Type B pancreatic cell (in vitro differentiated cells): ENCODE results near the gene RASL10B. TPM values are rescaled to one million over a fixed set of nuclear protein-coding genes. Genes with fewer than 3 reads are reported as not detected.

Source experiments
- DNase-seq: peaks from one replicate; pipeline ENCODE4 v3.0.0; 2021; ENCODE audit warnings: mixed read lengths; ENCODE audit not compliant: unreplicated experiment; ENCODE audit errors: extremely low spot score
- H3K27ac Mint-ChIP-seq: 2 replicates; pipeline ENCODE4 v1.8.0; 2021; ENCODE audit warnings: mild to moderate bottlenecking, mixed read lengths
- H3K27me3 Mint-ChIP-seq: 2 replicates; pipeline ENCODE4 v1.8.0; 2021; ENCODE audit warnings: mixed read lengths
- H3K36me3 Mint-ChIP-seq: 2 replicates; pipeline ENCODE4 v1.8.0; 2021; ENCODE audit warnings: mixed read lengths
- H3K4me1 Mint-ChIP-seq: one replicate; pipeline ENCODE4 v1.8.0; 2021; ENCODE audit warnings: mixed read lengths; ENCODE audit not compliant: unreplicated experiment
- H3K4me3 Mint-ChIP-seq: 2 replicates; pipeline ENCODE4 v1.8.0; 2021; ENCODE audit warnings: mild to moderate bottlenecking, mixed read lengths
- H3K9me3 Mint-ChIP-seq: 2 replicates; pipeline ENCODE4 v1.8.0; 2021; ENCODE audit warnings: mixed read lengths
- total RNA-seq: library from RNA; stranded (reverse); gene quantifications from 2 replicates; pipeline ENCODE4 v1.2.1, GENCODE V29; 2021; ENCODE audit warnings: low replicate concordance
- TF ChIP-seq, protein P1 (sequence below): fragments of 200-600 bp; sonication (generic); conservative IDR thresholded peaks from 2 replicates; pipeline ENCODE4 v1.5.0; 2021; ENCODE audit warnings: antibody characterized with exemption, mild to moderate bottlenecking

The RASL10B gene
- total RNA-seq, 1 donor from 2014 or later = 29.4 TPM

DNA sequence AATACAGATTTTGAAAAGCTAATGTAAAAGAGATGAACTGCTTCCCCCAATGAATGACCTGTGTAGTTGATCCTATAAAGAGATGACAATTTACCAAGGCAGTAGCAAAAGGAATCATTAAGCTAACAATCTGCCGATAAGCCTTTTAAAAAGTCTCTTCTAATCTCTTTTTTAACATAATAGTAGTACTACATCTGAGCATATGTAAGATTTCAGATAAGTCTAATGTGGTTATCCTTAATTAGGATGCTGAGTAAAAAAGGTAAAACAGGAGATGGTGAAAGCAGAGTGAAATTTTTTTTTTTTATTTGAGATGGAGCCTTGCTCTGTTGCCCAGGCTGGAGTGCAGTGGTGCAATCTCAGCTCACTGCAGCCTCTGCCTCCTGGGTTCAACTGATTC is 26.2 kb upstream of the RASL10B start:
- Mint-ChIP-seq H3K4me3 (no peak overlapping the region), H3K36me3 (peaks cover 21% of the 10 kb centered on the region), H3K4me1 (peaks cover 16% of the 10 kb centered on the region), H3K9me3 (no peaks in the 10 kb centered on the region), H3K27me3 (no peaks in the 10 kb centered on the region), H3K27ac (no peak overlapping the region)
- DNase-seq = no peak
- TF ChIP-seq, protein P1, sequence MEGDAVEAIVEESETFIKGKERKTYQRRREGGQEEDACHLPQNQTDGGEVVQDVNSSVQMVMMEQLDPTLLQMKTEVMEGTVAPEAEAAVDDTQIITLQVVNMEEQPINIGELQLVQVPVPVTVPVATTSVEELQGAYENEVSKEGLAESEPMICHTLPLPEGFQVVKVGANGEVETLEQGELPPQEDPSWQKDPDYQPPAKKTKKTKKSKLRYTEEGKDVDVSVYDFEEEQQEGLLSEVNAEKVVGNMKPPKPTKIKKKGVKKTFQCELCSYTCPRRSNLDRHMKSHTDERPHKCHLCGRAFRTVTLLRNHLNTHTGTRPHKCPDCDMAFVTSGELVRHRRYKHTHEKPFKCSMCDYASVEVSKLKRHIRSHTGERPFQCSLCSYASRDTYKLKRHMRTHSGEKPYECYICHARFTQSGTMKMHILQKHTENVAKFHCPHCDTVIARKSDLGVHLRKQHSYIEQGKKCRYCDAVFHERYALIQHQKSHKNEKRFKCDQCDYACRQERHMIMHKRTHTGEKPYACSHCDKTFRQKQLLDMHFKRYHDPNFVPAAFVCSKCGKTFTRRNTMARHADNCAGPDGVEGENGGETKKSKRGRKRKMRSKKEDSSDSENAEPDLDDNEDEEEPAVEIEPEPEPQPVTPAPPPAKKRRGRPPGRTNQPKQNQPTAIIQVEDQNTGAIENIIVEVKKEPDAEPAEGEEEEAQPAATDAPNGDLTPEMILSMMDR = no peak

DNA sequence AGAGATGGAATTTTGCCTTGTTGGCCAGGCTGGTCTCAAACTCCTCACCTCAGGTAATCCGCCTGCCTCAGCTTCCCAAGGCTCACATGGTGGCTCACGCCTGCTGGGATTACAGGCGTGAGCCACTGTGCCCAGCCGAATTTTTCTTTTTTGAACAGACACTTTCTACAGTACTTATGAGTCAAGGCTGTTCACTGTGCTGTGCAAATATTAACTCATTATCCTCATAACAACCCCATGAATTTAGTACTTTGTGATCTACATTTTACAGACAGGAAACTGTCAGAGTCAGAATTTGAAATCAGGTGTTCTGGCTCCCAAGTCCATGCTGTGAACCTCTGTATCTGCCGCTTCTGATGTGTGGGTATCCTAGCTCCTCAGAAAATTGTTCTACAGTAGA is 25.7 kb upstream of the RASL10B start:
- Mint-ChIP-seq H3K9me3 (no peaks in the 10 kb centered on the region), H3K4me1 (peaks cover 16% of the 10 kb centered on the region), H3K4me3 (no peak overlapping the region), H3K27me3 (no peaks in the 10 kb centered on the region), H3K27ac (no peak overlapping the region), H3K36me3 (peaks cover 21% of the 10 kb centered on the region)
- no peak for DNase-seq
- TF ChIP-seq, protein P1 = no peak

DNA sequence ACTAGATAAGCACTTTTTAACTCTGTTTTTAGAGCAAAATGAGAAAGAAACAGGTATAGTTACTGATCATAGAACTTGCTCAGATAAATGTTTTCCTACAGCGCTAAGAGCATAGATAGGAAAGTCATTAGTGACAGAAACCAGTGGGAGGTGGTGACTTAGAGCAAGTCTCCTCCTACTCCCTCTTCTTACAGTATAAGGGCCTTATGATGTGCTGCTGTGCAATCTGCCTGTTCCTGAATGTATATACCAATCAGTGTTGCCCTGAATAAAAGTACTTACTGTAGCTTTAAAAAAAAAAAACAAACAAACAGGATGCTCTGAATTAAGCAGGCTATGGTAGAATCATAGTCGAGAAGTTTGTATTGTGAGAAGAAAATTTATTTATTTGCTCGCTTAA is 23.3 kb upstream of the RASL10B start:
- H3K9me3 Mint-ChIP-seq = no peaks in the 10 kb centered on the region
- H3K4me1 Mint-ChIP-seq = peaks cover 16% of the 10 kb centered on the region
- H3K27ac Mint-ChIP-seq = no peak overlapping the region
- H3K27me3 Mint-ChIP-seq = no peaks in the 10 kb centered on the region
- no peak for DNase-seq
- peaks cover 15% of the 10 kb centered on the region for H3K36me3 Mint-ChIP-seq
- TF ChIP-seq, protein P1 = no peak
- no peak overlapping the region for H3K4me3 Mint-ChIP-seq

DNA sequence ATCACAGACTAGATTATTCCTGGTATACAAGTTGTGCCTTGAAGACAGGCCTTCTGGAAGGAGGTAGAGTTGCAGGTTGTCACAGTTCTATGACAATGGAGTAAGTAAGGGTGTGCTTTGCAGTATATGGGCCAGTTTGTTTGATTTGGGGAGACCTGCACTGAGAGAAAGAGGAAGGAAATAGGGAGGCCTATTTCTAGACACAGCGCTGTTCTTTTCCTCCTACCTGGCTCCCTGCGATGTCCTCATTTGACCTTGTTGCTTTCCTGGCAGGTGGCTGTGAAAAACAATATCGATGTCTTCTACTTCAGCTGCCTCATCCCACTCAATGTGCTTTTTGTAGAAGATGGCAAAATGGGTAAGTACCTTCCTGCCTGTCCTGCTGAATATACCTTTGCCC is 22.5 kb upstream of the RASL10B start:
- H3K27ac Mint-ChIP-seq = peak overlapping the region; percentile 71
- TF ChIP-seq, protein P1 = no peak
- H3K4me1 Mint-ChIP-seq = peaks cover 16% of the 10 kb centered on the region
- no peaks in the 10 kb centered on the region for H3K9me3 Mint-ChIP-seq
- peaks cover 13% of the 10 kb centered on the region for H3K36me3 Mint-ChIP-seq
- no peak overlapping the region for H3K4me3 Mint-ChIP-seq
- no peaks in the 10 kb centered on the region for H3K27me3 Mint-ChIP-seq
- no peak for DNase-seq

DNA sequence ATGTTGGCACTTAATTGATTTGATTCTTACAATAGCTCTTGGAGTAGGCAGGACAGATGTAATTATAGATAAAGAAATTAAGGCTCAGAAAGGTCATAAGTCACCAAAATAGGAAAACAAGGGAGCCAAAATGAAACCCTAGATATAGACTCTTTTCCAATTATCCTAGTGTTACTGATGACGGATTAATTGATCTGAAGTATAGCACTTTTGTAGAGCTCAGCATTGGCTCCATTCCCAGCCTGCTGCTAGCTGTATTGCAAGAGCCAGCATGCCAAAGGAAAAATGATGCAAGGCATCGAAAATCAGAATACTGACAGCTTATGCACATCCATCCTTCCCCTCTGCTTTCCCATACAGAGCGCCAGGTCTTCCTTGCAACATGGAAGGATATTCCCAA is 21.6 kb upstream of the RASL10B start:
- no peak for DNase-seq
- H3K27ac Mint-ChIP-seq = no peak overlapping the region
- H3K27me3 Mint-ChIP-seq = no peaks in the 10 kb centered on the region

More for the DNA sequence above, 21.6 kb upstream of the RASL10B start:
- peaks cover 8% of the 10 kb centered on the region for H3K36me3 Mint-ChIP-seq
- no peak overlapping the region for H3K4me3 Mint-ChIP-seq
- peaks cover 16% of the 10 kb centered on the region for H3K4me1 Mint-ChIP-seq
- no peaks in the 10 kb centered on the region for H3K9me3 Mint-ChIP-seq
- TF ChIP-seq, protein P1 = no peak
